ENCODE measurements around the gene OR6V1. TPM values are rescaled to one million over a fixed set of nuclear protein-coding genes. Genes with fewer than 3 reads are reported as not detected.

Gene OR6V1, protein sequence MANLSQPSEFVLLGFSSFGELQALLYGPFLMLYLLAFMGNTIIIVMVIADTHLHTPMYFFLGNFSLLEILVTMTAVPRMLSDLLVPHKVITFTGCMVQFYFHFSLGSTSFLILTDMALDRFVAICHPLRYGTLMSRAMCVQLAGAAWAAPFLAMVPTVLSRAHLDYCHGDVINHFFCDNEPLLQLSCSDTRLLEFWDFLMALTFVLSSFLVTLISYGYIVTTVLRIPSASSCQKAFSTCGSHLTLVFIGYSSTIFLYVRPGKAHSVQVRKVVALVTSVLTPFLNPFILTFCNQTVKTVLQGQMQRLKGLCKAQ
- total RNA-seq (not detected), polyA plus RNA-seq (ENCODE audit: insufficient read depth, low read depth, low replicate concordance) (not detected)
- long read RNA-seq, donor 1: 0 reads
- long read RNA-seq, donor 2: 0 reads
- long read RNA-seq, donor 3: 0 reads
- long read RNA-seq, donor 4: 0 reads
- long read RNA-seq, donor 5: 0 reads
- long read RNA-seq, donor 6: 0 reads
- long read RNA-seq, donor 7: 0 reads
- long read RNA-seq, donor 8: 0 reads
- long read RNA-seq, donor 9: 0 reads
- long read RNA-seq, donor 10: 0 reads

DNA sequence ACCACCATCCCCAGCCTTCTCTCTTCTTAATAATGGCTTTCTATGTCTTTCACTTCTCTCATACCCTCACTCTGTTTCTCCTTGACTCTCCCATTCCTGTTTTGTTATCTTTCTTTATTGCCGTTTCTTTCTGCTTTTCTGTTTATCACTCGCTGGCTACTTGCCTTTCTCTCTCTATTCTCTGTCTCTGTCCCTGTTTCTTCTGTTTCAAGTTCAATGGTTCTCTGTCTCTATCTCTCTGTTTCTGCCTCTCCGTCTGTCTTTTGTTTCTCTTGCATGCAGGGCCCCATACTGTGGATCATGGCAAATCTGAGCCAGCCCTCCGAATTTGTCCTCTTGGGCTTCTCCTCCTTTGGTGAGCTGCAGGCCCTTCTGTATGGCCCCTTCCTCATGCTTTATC lies at the start of gene OR6V1:
Gene OR6V1, plus strand, starts transcription at position 301 of the 400 bp plus-strand sequence. Its CDS starts 0 bp downstream, at position 301.
- FAIRE-seq: no peak
- TF ChIP-seq, protein P1, sequence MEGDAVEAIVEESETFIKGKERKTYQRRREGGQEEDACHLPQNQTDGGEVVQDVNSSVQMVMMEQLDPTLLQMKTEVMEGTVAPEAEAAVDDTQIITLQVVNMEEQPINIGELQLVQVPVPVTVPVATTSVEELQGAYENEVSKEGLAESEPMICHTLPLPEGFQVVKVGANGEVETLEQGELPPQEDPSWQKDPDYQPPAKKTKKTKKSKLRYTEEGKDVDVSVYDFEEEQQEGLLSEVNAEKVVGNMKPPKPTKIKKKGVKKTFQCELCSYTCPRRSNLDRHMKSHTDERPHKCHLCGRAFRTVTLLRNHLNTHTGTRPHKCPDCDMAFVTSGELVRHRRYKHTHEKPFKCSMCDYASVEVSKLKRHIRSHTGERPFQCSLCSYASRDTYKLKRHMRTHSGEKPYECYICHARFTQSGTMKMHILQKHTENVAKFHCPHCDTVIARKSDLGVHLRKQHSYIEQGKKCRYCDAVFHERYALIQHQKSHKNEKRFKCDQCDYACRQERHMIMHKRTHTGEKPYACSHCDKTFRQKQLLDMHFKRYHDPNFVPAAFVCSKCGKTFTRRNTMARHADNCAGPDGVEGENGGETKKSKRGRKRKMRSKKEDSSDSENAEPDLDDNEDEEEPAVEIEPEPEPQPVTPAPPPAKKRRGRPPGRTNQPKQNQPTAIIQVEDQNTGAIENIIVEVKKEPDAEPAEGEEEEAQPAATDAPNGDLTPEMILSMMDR (IDR thresholded peaks at IDR 0.05; ENCODE audit: borderline replicate concordance, extremely low read depth, insufficient read depth): no peak

DNA sequence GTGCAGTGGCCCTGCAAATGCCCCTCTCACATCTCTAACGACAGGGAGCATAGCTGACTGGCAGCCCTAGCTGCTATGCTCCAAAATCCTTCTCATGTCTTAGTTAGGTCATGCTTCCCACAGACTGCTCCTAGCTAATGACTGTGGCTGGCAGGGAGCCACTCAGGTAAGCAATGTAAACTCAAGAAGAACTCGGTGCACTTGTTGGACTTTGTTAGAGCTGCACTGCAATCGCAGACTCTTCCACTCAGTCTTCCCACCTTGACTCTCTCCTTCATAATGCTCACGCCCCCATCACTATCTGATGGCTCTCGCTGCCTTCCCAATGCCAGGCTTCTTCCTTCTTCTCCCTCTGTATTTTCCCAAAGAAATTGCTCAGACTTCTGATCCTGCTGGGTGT lies 49.2 kb upstream of the OR6V1 start:
- no peak overlapping the region for H3K9ac ChIP-seq (ENCODE audit: low read length in 3 of 3)
- FAIRE-seq: no peak
- H3K4me1 ChIP-seq (ENCODE audit: control insufficient read depth in 2 of 3, insufficient read depth in 2 of 3, low read depth in 1 of 3, low read length in 3 of 3): peaks cover 0 to 9% (median 0%) of the 10 kb centered on the region in 3 donors
- no peaks in the 10 kb centered on the region for H3K27me3 ChIP-seq (ENCODE audit: control insufficient read depth, insufficient read depth, low read length)
- intact Hi-C loops (cut with DNase I): loop anchor here (10.0 kb wide), 1 partner anchor 148 kb away; the partner anchor contains the start of gene EPHB6
- no peaks in the 10 kb centered on the region for H3K36me3 ChIP-seq (ENCODE audit: control insufficient read depth in 2 of 3, insufficient read depth in 3 of 3, low read length in 3 of 3)
- no peaks in the 10 kb centered on the region for H3K9me3 ChIP-seq (ENCODE audit: control insufficient read depth in 2 of 3, insufficient read depth in 1 of 3, low read length in 3 of 3)
- peak overlapping the region in 2 of 3 donors; percentile 49 to 66 for H3K4me3 ChIP-seq (ENCODE audit: low read length in 3 of 3)
- DNase-seq: no peak
- TF ChIP-seq, protein P1 (IDR thresholded peaks at IDR 0.05; ENCODE audit: borderline replicate concordance, extremely low read depth, insufficient read depth): no peak
- H3K27ac ChIP-seq (ENCODE audit: low read depth in 2 of 2, low read length in 2 of 2): no peak overlapping the region

More for the DNA sequence above, at the start of gene OR6V1:
- DNase-seq: no peak
- no peaks in the 10 kb centered on the region for H3K9me3 ChIP-seq (ENCODE audit: control insufficient read depth in 2 of 3, insufficient read depth in 1 of 3, low read length in 3 of 3)
- no peaks in the 10 kb centered on the region for H3K36me3 ChIP-seq (ENCODE audit: control insufficient read depth in 2 of 3, insufficient read depth in 3 of 3, low read length in 3 of 3)
- no peaks in the 10 kb centered on the region for H3K4me1 ChIP-seq (ENCODE audit: control insufficient read depth in 2 of 3, insufficient read depth in 2 of 3, low read depth in 1 of 3, low read length in 3 of 3)
- intact Hi-C loops (cut with DNase I): no loop called here
- no peak within 1 kb of the TSS for H3K27ac ChIP-seq (ENCODE audit: low read depth in 2 of 2, low read length in 2 of 2)
- H3K4me3 ChIP-seq (ENCODE audit: low read length in 3 of 3): no peak within 1 kb of the TSS
- no peak within 1 kb of the TSS for H3K9ac ChIP-seq (ENCODE audit: low read length in 3 of 3)
- H3K27me3 ChIP-seq (ENCODE audit: control insufficient read depth, insufficient read depth, low read length): no peaks in the 10 kb centered on the region

DNA sequence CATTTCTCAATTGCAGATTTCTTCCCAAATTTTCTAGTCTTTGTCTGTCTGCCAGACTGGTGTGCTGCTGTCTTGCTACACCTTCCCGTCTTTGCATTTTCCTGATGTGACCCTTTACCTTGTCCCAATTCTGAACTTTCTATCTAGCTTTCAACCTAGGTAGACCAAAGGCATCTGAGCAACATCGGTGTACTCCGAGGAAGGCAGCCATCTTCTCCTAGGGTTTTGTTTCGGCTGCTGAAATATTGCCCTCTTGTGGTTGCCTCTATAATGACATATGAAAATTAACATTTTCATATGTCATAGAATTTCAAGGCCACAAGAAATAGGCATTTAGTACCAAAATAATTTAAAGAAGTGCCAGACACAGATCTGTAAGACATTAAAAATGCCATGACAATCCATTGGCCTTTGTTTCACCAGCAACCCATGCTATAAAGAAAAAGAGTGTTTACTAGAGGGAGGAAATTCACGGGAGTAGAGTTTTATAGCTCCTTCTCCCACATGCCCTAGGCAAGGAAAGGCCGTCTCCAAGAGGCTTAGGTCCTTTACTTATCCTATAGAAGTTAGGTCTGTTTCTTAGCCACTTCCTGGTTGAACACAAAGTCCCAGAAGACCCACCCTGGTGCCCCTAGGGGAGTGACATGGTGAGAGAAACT lies 48.6 kb upstream of the OR6V1 start:
- FAIRE-seq: peak; percentile 65
- H3K9me3 ChIP-seq (ENCODE audit: control insufficient read depth in 2 of 3, insufficient read depth in 1 of 3, low read length in 3 of 3): no peaks in the 10 kb centered on the region
- no peak overlapping the region for H3K9ac ChIP-seq (ENCODE audit: low read length in 3 of 3)
- peak overlapping the region in 2 of 3 donors; percentile 49 to 66 for H3K4me3 ChIP-seq (ENCODE audit: low read length in 3 of 3)
- TF ChIP-seq, protein P1 (IDR thresholded peaks at IDR 0.05; ENCODE audit: borderline replicate concordance, extremely low read depth, insufficient read depth): peak; percentile 61
- peak in 3 of 5 donors; percentile 38 to 63 (median 57) for DNase-seq
- H3K4me1 ChIP-seq (ENCODE audit: control insufficient read depth in 2 of 3, insufficient read depth in 2 of 3, low read depth in 1 of 3, low read length in 3 of 3): peaks cover 0 to 9% (median 0%) of the 10 kb centered on the region in 3 donors
- no peaks in the 10 kb centered on the region for H3K27me3 ChIP-seq (ENCODE audit: control insufficient read depth, insufficient read depth, low read length)
- no peaks in the 10 kb centered on the region for H3K36me3 ChIP-seq (ENCODE audit: control insufficient read depth in 2 of 3, insufficient read depth in 3 of 3, low read length in 3 of 3)
- intact Hi-C loops (cut with DNase I): loop anchor here (10.0 kb wide), 1 partner anchor 149 kb away; the partner anchor contains the start of gene EPHB6
- no peak overlapping the region for H3K27ac ChIP-seq (ENCODE audit: low read depth in 2 of 2, low read length in 2 of 2)
